SK-N-SH (cell line): ENCODE measurements around the gene CCN5.
"Not testable (repeated sequence)": the region's sequence is repeated elsewhere in the genome, so short reads cannot be mapped to it uniquely, and the experiment has no call there.

ENCODE experiments used
- EP300 ChIP-seq, 2 experiments: IDR thresholded peaks; 2 replicates each; pipeline versions ENCODE4 v1.4.0 to v1.6.1; 2012; ENCODE audit warnings: borderline replicate concordance in 1 of 2, low read depth in 1 of 2, low read length in 1 of 2
- EZH2phosphoT487 ChIP-seq: fragments of 200-600 bp; sonication (generic); IDR thresholded peaks from 2 replicates; pipeline ENCODE4 v1.6.1; 2017; ENCODE audit warnings: low read depth, mixed run types, mild to moderate bottlenecking, antibody characterized with exemption, moderate library complexity, borderline replicate concordance
- FOXJ3 ChIP-seq: sonication (generic); formaldehyde crosslinking; IDR thresholded peaks from 2 replicates; pipeline ENCODE4 v1.5.1; 2020; ENCODE audit warnings: mild to moderate bottlenecking, missing genetic modification reagents
- FOXM1 ChIP-seq: IDR thresholded peaks from 2 replicates; pipeline ENCODE4 v1.4.0; 2012; ENCODE audit warnings: low read depth, mild to moderate bottlenecking
- IRF3 ChIP-seq: fragments of 150-350 bp; IDR thresholded peaks from 2 replicates; pipeline ENCODE4 v1.6.1; 2016; ENCODE audit warnings: mild to moderate bottlenecking, low read depth, low read length
- MXI1 ChIP-seq: IDR thresholded peaks from 2 replicates; pipeline ENCODE4 v1.6.1; 2012; ENCODE audit warnings: mild to moderate bottlenecking, low read depth, low read length, improper control_type of control experiment
- POLR2AphosphoS5 ChIP-seq: IDR thresholded peaks from 2 replicates; pipeline ENCODE4 v1.6.1; 2012; ENCODE audit warnings: low read depth, low read length
- RAD21 ChIP-seq: IDR thresholded peaks from 2 replicates; pipeline ENCODE4 v1.6.1; 2012; ENCODE audit warnings: mild to moderate bottlenecking, low read length
- REST ChIP-seq: IDR thresholded peaks from 2 replicates; pipeline ENCODE4 v1.6.1; 2012; ENCODE audit warnings: mild to moderate bottlenecking, low read depth, low read length, moderate library complexity
- USF1 ChIP-seq: IDR thresholded peaks from 2 replicates; pipeline ENCODE4 v1.4.0; 2012; ENCODE audit warnings: low read depth, borderline replicate concordance
- TF ChIP-seq, protein P1 (sequence below): fragments of 200-600 bp; sonication (generic); IDR thresholded peaks from 2 replicates; pipeline ENCODE4 v1.6.1; 2017; ENCODE audit warnings: antibody characterized with exemption, mild to moderate bottlenecking, moderate library complexity
- TF ChIP-seq, protein P2 (sequence below): IDR thresholded peaks from 2 replicates; pipeline ENCODE4 v1.4.0; 2012; ENCODE audit warnings: low read depth

DNA sequence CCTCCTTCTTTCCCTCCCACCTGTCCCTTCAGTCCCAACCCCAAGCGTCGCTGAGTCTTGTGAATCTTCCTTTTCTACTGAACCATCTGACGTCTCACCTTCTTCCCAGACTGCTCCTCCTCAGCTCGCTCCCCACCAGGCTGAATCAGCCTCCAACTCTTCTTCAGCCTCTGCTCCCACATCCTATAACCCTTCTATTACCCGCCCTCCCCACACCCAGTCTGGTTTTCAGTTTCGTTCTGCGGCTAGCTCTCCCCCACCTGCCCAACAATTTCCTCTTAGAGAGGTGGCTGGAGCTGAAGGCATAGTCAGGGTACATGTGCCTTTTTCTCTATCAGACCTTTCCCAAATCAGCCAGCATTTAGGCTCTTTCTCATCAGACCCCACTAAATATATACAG, 43.6 kb upstream of the CCN5 start:
- not testable (repeated sequence) for TF ChIP-seq RAD21; POLR2AphosphoS5; REST; USF1; EP300 (IDR thresholded peaks at IDR 0.05; ENCODE audit: borderline replicate concordance in 1 of 2, low read depth in 1 of 2, low read length in 1 of 2); IRF3; MXI1; FOXJ3 (CRISPR knock-in tag); EZH2phosphoT487; FOXM1
- TF ChIP-seq, protein P1, sequence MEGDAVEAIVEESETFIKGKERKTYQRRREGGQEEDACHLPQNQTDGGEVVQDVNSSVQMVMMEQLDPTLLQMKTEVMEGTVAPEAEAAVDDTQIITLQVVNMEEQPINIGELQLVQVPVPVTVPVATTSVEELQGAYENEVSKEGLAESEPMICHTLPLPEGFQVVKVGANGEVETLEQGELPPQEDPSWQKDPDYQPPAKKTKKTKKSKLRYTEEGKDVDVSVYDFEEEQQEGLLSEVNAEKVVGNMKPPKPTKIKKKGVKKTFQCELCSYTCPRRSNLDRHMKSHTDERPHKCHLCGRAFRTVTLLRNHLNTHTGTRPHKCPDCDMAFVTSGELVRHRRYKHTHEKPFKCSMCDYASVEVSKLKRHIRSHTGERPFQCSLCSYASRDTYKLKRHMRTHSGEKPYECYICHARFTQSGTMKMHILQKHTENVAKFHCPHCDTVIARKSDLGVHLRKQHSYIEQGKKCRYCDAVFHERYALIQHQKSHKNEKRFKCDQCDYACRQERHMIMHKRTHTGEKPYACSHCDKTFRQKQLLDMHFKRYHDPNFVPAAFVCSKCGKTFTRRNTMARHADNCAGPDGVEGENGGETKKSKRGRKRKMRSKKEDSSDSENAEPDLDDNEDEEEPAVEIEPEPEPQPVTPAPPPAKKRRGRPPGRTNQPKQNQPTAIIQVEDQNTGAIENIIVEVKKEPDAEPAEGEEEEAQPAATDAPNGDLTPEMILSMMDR: not testable (repeated sequence)
- TF ChIP-seq, protein P2, sequence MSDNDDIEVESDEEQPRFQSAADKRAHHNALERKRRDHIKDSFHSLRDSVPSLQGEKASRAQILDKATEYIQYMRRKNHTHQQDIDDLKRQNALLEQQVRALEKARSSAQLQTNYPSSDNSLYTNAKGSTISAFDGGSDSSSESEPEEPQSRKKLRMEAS: not testable (repeated sequence)
